SK-N-SH (cell line): ENCODE data around the gene ANKS4B. TPM values are rescaled to one million over a fixed set of nuclear protein-coding genes. Genes with fewer than 3 reads are reported as not detected.

Experiments used
- CTCF ChIA-PET: fragments of 300-600, 350-600 bp; formaldehyde crosslinking; extraction: SDS; loops from one replicate; lab custom pipeline; 2021; lab: Yijun Ruan, JAX
- POLR2A ChIA-PET: fragments of 350-600 bp; sonication (Branson Sonifier 250); formaldehyde crosslinking; extraction: SDS; loops from one replicate; lab custom pipeline; 2020; ENCODE audit warnings: antibody characterized with exemption, inconsistent platforms; lab: Yijun Ruan, JAX
- DNase-seq: peaks from one replicate; pipeline ENCODE4 v3.0.0; 2012
- H2AFZ ChIP-seq: fragments of 200-600 bp; sonication (generic); 2 replicates; pipeline ENCODE4 v1.8.1; 2016; ENCODE audit warnings: antibody characterized with exemption, mild to moderate bottlenecking, low read depth
- H3F3A ChIP-seq: fragments of 200-600 bp; sonication (generic); replicated peaks from 2 replicates; pipeline ENCODE3; 2016; ENCODE audit warnings: antibody characterized with exemption, mild to moderate bottlenecking; ENCODE audit not compliant: insufficient read depth
- H3K27ac ChIP-seq, 2 experiments: fragments of 200-500 bp in 1 of 2; fragments of 200-600 bp in 1 of 2; sonication (Bioruptor generic) in 1 of 2; sonication (generic), shearing (Covaris generic) in 1 of 2; 2 replicates each; pipeline versions ENCODE4 v1.5.1 to v1.6.1; 2014 to 2016; ENCODE audit warnings: low read depth in 2 of 2, inconsistent platforms in 1 of 2, low read length in 1 of 2, mild to moderate bottlenecking in 1 of 2, mixed read lengths in 1 of 2
- H3K27me3 ChIP-seq: fragments of 200-600 bp; sonication (generic), shearing (Covaris generic); 2 replicates; pipeline ENCODE4 v1.6.1; 2016; ENCODE audit warnings: mixed run types; ENCODE audit not compliant: insufficient read depth
- H3K36me3 ChIP-seq, 2 experiments: fragments of 200-500 bp in 1 of 2; fragments of 200-600 bp in 1 of 2; sonication (Bioruptor generic) in 1 of 2; sonication (generic) in 1 of 2; replicated peaks in 1 of 2; 2 replicates each; pipeline versions ENCODE3 to v1.5.1; 2014 to 2016; ENCODE audit warnings: low read length in 1 of 2, mild to moderate bottlenecking in 1 of 2; ENCODE audit not compliant: insufficient read depth in 2 of 2, control insufficient read depth in 1 of 2
- H3K4me1 ChIP-seq, 2 experiments: fragments of 200-500 bp in 1 of 2; fragments of 200-600 bp in 1 of 2; sonication (Bioruptor generic) in 1 of 2; sonication (generic), shearing (Covaris generic) in 1 of 2; 2 replicates each; pipeline versions ENCODE4 v1.5.1 to v1.6.1; 2014 to 2016; ENCODE audit warnings: low read depth in 1 of 2, low read length in 1 of 2, mixed run types in 1 of 2; ENCODE audit not compliant: insufficient read depth in 2 of 2, control insufficient read depth in 1 of 2
- H3K4me2 ChIP-seq: fragments of 200-600 bp; sonication (generic), shearing (Covaris generic); 2 replicates; pipeline ENCODE4 v1.6.1; 2017; ENCODE audit warnings: mixed run types
- H3K4me3 ChIP-seq, 2 experiments: fragments of 200-500 bp in 1 of 2; fragments of 200-600 bp in 1 of 2; sonication (Bioruptor generic) in 1 of 2; sonication (generic), shearing (Covaris generic) in 1 of 2; 2 replicates each; pipeline versions ENCODE4 v1.5.1 to v1.8.1; 2014 to 2016; ENCODE audit warnings: low read depth in 2 of 2, inconsistent platforms in 1 of 2, low read length in 1 of 2, mild to moderate bottlenecking in 1 of 2, mixed read lengths in 1 of 2, moderate library complexity in 1 of 2
- H3K79me2 ChIP-seq: fragments of 200-600 bp; sonication (generic); 2 replicates; pipeline ENCODE4 v1.8.1; 2017; ENCODE audit warnings: mild to moderate bottlenecking; ENCODE audit not compliant: insufficient read depth
- H3K9ac ChIP-seq: fragments of 200-600 bp; sonication (generic); 2 replicates; pipeline ENCODE4 v1.6.1; 2017; ENCODE audit warnings: mixed run types
- H3K9me2 ChIP-seq: fragments of 200-600 bp; sonication (generic); 2 replicates; pipeline ENCODE4 v1.6.1; 2017; ENCODE audit warnings: mixed run types
- H3K9me3 ChIP-seq: fragments of 200-600 bp; sonication (generic); 2 replicates; pipeline ENCODE4 v1.6.1; 2017; ENCODE audit warnings: mixed run types, mild to moderate bottlenecking, moderate library complexity
- H4K20me1 ChIP-seq: fragments of 200-600 bp; sonication (generic); 2 replicates; pipeline ENCODE4 v1.6.1; 2017; ENCODE audit warnings: mild to moderate bottlenecking, mixed run types; ENCODE audit not compliant: insufficient read depth
- ELF1 ChIP-seq: IDR thresholded peaks from 2 replicates; pipeline ENCODE4 v1.4.0; 2012
- FOXJ3 ChIP-seq: sonication (generic); formaldehyde crosslinking; IDR thresholded peaks from 2 replicates; pipeline ENCODE4 v1.5.1; 2020; ENCODE audit warnings: mild to moderate bottlenecking, missing genetic modification reagents
- MXI1 ChIP-seq: IDR thresholded peaks from 2 replicates; pipeline ENCODE4 v1.6.1; 2012; ENCODE audit warnings: mild to moderate bottlenecking, low read depth, low read length, improper control_type of control experiment
- NFIC ChIP-seq: IDR thresholded peaks from 2 replicates; pipeline ENCODE4 v1.4.0; 2012; ENCODE audit warnings: borderline replicate concordance
- NRF1 ChIP-seq: IDR thresholded peaks from 2 replicates; pipeline ENCODE4 v1.6.1; 2012; ENCODE audit warnings: low read depth, mild to moderate bottlenecking, low read length
- RFX5 ChIP-seq: IDR thresholded peaks from 2 replicates; pipeline ENCODE4 v1.6.1; 2012; ENCODE audit warnings: mild to moderate bottlenecking, improper control_type of control experiment, low read length
- TAF1 ChIP-seq: IDR thresholded peaks from 2 replicates; pipeline ENCODE4 v1.6.1; 2012; ENCODE audit warnings: low read depth, mild to moderate bottlenecking, low read length, moderate library complexity, borderline replicate concordance
- TCF12 ChIP-seq: IDR thresholded peaks from 2 replicates; pipeline ENCODE4 v1.4.0; 2012
- YY1 ChIP-seq: IDR thresholded peaks from 2 replicates; pipeline ENCODE4 v1.4.0; 2012; ENCODE audit warnings: low read depth, mild to moderate bottlenecking
- WGBS: methylation state at CpG from one replicate; pipeline ENCODE4 v1.1.6; 2017; ENCODE audit warnings: low lambda C conversion rate; 5-methylcytosine and 5-hydroxymethylcytosine counted together
- polyA plus RNA-seq, 3 experiments: library from polyadenylated mRNA; depleted of rRNA; stranded (reverse); fragments of >200 nt; gene quantifications; 2 replicates each; pipeline ENCODE4 v1.2.3, GENCODE V29; 2012
- TF ChIP-seq, protein P1 (sequence below): fragments of 150-350 bp; IDR thresholded peaks from 2 replicates; pipeline ENCODE4 v1.6.1; 2016; ENCODE audit warnings: mild to moderate bottlenecking, low read depth, low read length
- TF ChIP-seq, protein P2 (sequence below): IDR thresholded peaks from 2 replicates; pipeline ENCODE4; 2012
- TF ChIP-seq, protein P3 (sequence below): fragments of 200-600 bp; sonication (generic); IDR thresholded peaks from 2 replicates; pipeline ENCODE4 v1.6.1; 2017; ENCODE audit warnings: antibody characterized with exemption, mild to moderate bottlenecking, moderate library complexity
- TF ChIP-seq, protein P4 (sequence below): fragments of 150-350 bp; IDR thresholded peaks from 2 replicates; pipeline ENCODE4 v1.6.1; 2017; ENCODE audit warnings: antibody characterized with exemption, low read length, low read depth, borderline replicate concordance
- TF ChIP-seq, protein P5 (sequence below): IDR thresholded peaks from 2 replicates; pipeline ENCODE4 v1.4.0; 2012; ENCODE audit warnings: low read depth, borderline replicate concordance

The ANKS4B gene
- polyA plus RNA-seq, 1 of the 3 experiments (the other 2 are of a cell fraction): not detected

GRCh38 chr16:21281698-21282389, 48.3 kb downstream of the ANKS4B start:
- Histone ChIP-seq H3K9me2 (no peaks in the 10 kb centered on the region), H3F3A (no peaks in the 10 kb centered on the region), H3K27me3 (peaks cover 24% of the 10 kb centered on the region; the same call in 1 of the 2 replicates), H3K79me2 (no peaks in the 10 kb centered on the region), H3K36me3 (no peaks in the 10 kb centered on the region), H2AFZ (no peak overlapping the region), H4K20me1 (no peaks in the 10 kb centered on the region), H3K4me3 (no peak overlapping the region), H3K4me2 (no peak overlapping the region), H3K4me1 (peaks cover 0 to 3% of the 10 kb centered on the region in 2 experiments; a peak in 1 of 4 replicates), H3K27ac (no peak overlapping the region), H3K9me3 (no peaks in the 10 kb centered on the region), H3K9ac (no peak overlapping the region)
- ChIA-PET CTCF (interaction anchor here (1.1 to 7.5 kb wide), 4 partner anchors 8 to 93 kb away, joined by 3 to 71 read pairs (median 10); no protein-coding TSS in a partner anchor), POLR2A (no interaction called here)
- WGBS: 71% methylated on average over 7 of the region's 7 CpGs
- DNase-seq: no peak
- TF ChIP-seq, protein P1, sequence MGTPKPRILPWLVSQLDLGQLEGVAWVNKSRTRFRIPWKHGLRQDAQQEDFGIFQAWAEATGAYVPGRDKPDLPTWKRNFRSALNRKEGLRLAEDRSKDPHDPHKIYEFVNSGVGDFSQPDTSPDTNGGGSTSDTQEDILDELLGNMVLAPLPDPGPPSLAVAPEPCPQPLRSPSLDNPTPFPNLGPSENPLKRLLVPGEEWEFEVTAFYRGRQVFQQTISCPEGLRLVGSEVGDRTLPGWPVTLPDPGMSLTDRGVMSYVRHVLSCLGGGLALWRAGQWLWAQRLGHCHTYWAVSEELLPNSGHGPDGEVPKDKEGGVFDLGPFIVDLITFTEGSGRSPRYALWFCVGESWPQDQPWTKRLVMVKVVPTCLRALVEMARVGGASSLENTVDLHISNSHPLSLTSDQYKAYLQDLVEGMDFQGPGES: no peak
- TF ChIP-seq TCF12 (no peak), NFIC (no peak), TAF1 (no peak), RFX5 (no peak), FOXJ3 (CRISPR knock-in tag) (no peak), MXI1 (no peak), YY1 (no peak), ELF1 (no peak), NRF1 (no peak)
- TF ChIP-seq, protein P2, sequence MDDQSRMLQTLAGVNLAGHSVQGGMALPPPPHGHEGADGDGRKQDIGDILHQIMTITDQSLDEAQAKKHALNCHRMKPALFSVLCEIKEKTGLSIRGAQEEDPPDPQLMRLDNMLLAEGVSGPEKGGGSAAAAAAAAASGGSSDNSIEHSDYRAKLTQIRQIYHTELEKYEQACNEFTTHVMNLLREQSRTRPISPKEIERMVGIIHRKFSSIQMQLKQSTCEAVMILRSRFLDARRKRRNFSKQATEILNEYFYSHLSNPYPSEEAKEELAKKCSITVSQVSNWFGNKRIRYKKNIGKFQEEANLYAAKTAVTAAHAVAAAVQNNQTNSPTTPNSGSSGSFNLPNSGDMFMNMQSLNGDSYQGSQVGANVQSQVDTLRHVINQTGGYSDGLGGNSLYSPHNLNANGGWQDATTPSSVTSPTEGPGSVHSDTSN: no peak
- TF ChIP-seq, protein P3, sequence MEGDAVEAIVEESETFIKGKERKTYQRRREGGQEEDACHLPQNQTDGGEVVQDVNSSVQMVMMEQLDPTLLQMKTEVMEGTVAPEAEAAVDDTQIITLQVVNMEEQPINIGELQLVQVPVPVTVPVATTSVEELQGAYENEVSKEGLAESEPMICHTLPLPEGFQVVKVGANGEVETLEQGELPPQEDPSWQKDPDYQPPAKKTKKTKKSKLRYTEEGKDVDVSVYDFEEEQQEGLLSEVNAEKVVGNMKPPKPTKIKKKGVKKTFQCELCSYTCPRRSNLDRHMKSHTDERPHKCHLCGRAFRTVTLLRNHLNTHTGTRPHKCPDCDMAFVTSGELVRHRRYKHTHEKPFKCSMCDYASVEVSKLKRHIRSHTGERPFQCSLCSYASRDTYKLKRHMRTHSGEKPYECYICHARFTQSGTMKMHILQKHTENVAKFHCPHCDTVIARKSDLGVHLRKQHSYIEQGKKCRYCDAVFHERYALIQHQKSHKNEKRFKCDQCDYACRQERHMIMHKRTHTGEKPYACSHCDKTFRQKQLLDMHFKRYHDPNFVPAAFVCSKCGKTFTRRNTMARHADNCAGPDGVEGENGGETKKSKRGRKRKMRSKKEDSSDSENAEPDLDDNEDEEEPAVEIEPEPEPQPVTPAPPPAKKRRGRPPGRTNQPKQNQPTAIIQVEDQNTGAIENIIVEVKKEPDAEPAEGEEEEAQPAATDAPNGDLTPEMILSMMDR: no peak
- TF ChIP-seq, protein P4, sequence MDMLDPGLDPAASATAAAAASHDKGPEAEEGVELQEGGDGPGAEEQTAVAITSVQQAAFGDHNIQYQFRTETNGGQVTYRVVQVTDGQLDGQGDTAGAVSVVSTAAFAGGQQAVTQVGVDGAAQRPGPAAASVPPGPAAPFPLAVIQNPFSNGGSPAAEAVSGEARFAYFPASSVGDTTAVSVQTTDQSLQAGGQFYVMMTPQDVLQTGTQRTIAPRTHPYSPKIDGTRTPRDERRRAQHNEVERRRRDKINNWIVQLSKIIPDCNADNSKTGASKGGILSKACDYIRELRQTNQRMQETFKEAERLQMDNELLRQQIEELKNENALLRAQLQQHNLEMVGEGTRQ: no peak
- TF ChIP-seq, protein P5, sequence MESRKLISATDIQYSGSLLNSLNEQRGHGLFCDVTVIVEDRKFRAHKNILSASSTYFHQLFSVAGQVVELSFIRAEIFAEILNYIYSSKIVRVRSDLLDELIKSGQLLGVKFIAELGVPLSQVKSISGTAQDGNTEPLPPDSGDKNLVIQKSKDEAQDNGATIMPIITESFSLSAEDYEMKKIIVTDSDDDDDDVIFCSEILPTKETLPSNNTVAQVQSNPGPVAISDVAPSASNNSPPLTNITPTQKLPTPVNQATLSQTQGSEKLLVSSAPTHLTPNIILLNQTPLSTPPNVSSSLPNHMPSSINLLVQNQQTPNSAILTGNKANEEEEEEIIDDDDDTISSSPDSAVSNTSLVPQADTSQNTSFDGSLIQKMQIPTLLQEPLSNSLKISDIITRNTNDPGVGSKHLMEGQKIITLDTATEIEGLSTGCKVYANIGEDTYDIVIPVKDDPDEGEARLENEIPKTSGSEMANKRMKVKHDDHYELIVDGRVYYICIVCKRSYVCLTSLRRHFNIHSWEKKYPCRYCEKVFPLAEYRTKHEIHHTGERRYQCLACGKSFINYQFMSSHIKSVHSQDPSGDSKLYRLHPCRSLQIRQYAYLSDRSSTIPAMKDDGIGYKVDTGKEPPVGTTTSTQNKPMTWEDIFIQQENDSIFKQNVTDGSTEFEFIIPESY: no peak
